ENCODE measurements around the gene LMO1. TPM values are rescaled to one million over a fixed set of nuclear protein-coding genes. Genes with fewer than 3 reads are reported as not detected.
A peak's percentile ranks its signal among the peaks of the same experiment; 100 is the strongest.

The LMO1 gene
- total RNA-seq, 2 experiments from 2014 or later, result not detected

- Mint-ChIP-seq H3K4me3 (no peak overlapping the region), H3K27ac (no peak overlapping the region), H3K36me3 (no peaks in the 10 kb centered on the region), H3K27me3 (peaks cover 22% of the 10 kb centered on the region), H3K9me3 (ENCODE audit: low read depth) (no peaks in the 10 kb centered on the region), H3K4me1 (no peaks in the 10 kb centered on the region)
- CTCF ChIA-PET, result no interaction called here
- DNase-seq, result no peak
- no peak for ATAC-seq
These were observed 7.2 kb downstream of the LMO1 start for GRCh38 chr11:8256271-8257002.

- H3K27me3 Mint-ChIP-seq, result no peaks in the 10 kb centered on the region
- H3K4me1 Mint-ChIP-seq, result no peaks in the 10 kb centered on the region
- no peaks in the 10 kb centered on the region for H3K36me3 Mint-ChIP-seq
- no peak for ATAC-seq
- H3K27ac Mint-ChIP-seq, result no peak overlapping the region
- no peaks in the 10 kb centered on the region for H3K9me3 Mint-ChIP-seq (ENCODE audit: low read depth)
- DNase-seq, result no peak
- CTCF ChIA-PET, result interaction anchor here (1.3 kb wide), 1 partner anchor 10 kb away, joined by 4 read pairs; the partner anchor contains the start of gene LMO1
- no peak overlapping the region for H3K4me3 Mint-ChIP-seq
These were observed 10.1 kb downstream of the LMO1 start for GRCh38 chr11:8253566-8253965.

- Mint-ChIP-seq H3K9me3 (ENCODE audit: low read depth) (no peaks in the 10 kb centered on the region), H3K27ac (no peak overlapping the region), H3K4me3 (no peak overlapping the region), H3K4me1 (no peaks in the 10 kb centered on the region), H3K27me3 (no peaks in the 10 kb centered on the region), H3K36me3 (no peaks in the 10 kb centered on the region)
- ATAC-seq (no peak), DNase-seq (no peak)
- CTCF ChIA-PET, result interaction anchor here (1.1 kb wide), 1 partner anchor 11 kb away, joined by 5 read pairs; the partner anchor contains the start of gene LMO1
These were observed 10.7 kb downstream of the LMO1 start for GRCh38 chr11:8252946-8253345.

DNA sequence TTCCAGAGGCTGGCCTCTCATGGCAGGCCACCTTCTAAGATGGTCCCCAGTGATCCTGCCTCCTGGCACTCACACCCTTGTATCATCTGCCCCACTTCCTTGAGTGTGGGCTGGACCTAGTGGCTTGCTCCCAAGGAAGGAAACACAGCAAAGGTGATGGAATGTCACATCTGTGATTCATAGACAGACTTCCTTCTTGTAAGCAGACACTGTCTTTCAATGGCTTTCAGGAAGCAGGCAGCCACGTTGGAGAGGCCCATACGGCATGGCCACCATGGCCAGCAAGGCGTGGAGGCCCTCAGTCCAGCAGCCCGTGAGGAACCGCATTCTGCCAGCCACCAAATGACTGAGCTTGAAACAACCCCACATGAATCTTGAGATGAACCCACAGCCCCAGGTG lies 11.3 kb downstream of the LMO1 start:
- Mint-ChIP-seq H3K4me3 (no peak overlapping the region), H3K4me1 (no peaks in the 10 kb centered on the region), H3K27me3 (peaks cover 3% of the 10 kb centered on the region), H3K9me3 (ENCODE audit: low read depth) (no peaks in the 10 kb centered on the region), H3K27ac (no peak overlapping the region), H3K36me3 (no peaks in the 10 kb centered on the region)
- CTCF ChIA-PET, result interaction anchor here (1.1 kb wide), 1 partner anchor 11 kb away, joined by 5 read pairs; the partner anchor contains the start of gene LMO1
- no peak for ATAC-seq
- DNase-seq, result no peak

- Mint-ChIP-seq H3K27ac (no peak overlapping the region), H3K9me3 (ENCODE audit: low read depth) (no peaks in the 10 kb centered on the region), H3K27me3 (peaks cover 3% of the 10 kb centered on the region), H3K36me3 (no peaks in the 10 kb centered on the region), H3K4me3 (no peak overlapping the region), H3K4me1 (no peaks in the 10 kb centered on the region)
- no peak for DNase-seq
- no peak for ATAC-seq
- CTCF ChIA-PET, result interaction anchor here (1.1 kb wide), 1 partner anchor 12 kb away, joined by 5 read pairs; the partner anchor contains the start of gene LMO1
These were observed 11.9 kb downstream of the LMO1 start for GRCh38 chr11:8251616-8252295.

DNA sequence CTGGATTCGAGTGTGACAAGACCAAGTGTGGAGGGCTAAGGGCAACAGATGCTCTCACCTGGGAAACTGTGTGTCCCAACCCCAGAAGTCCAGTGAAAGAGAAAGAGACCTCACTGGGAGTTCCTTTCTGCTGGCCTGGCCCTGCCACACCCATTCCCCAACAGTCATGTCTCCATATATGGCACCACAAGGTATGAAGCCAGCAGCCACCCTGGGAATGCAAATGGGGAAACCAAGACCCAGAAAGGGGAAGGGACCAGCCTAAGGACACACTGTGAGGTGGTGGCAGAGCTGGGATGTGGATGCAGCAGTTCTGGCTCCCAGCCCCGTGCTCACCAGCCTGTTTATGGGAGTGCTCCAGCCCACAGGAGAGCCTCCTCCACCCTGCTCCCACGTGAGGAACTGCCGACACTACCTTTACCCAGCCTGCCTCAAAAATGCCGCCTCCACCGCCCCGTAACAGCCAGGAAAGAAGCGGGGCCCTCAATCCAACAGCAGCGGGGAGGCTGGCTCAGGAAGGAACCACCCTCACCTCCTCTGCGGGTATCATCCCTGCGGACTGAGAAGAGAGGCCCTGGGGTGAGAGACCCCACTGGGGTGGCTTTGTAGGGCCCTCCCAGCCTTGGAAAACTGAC lies 12.6 kb downstream of the LMO1 start:
- no peak for ATAC-seq
- H3K27ac Mint-ChIP-seq, result no peak overlapping the region
- H3K9me3 Mint-ChIP-seq (ENCODE audit: low read depth), result no peaks in the 10 kb centered on the region
- CTCF ChIA-PET, result interaction anchor here (3.0 kb wide), 1 partner anchor 13 kb away, joined by 11 read pairs; the partner anchor contains the start of gene LMO1
- no peak overlapping the region for H3K4me3 Mint-ChIP-seq
- no peaks in the 10 kb centered on the region for H3K4me1 Mint-ChIP-seq
- peaks cover 5% of the 10 kb centered on the region for H3K27me3 Mint-ChIP-seq
- no peaks in the 10 kb centered on the region for H3K36me3 Mint-ChIP-seq
- DNase-seq, result no peak

DNA sequence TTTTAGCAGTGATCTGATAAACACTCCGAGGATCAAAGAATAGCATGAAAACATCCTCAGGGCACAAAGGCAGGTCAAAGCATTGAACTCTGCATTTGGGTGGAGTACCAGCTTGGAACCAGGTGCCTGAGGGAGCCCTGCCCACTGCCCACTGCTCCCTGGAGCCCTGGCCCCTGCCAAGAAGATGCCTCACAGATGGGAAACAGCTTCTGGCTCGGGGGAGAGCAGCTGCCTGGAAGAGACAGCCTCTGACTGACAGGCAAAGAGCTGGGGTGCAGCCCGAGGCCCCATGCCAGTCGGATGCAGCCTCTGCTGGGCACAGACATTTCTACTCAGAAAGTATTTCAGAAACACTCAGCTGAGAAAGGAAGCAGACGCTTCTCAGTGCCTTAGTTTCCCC lies 13.2 kb downstream of the LMO1 start:
- no peak for DNase-seq
- Mint-ChIP-seq H3K27me3 (peaks cover 7% of the 10 kb centered on the region), H3K9me3 (ENCODE audit: low read depth) (no peaks in the 10 kb centered on the region), H3K4me1 (no peaks in the 10 kb centered on the region), H3K27ac (no peak overlapping the region), H3K36me3 (no peaks in the 10 kb centered on the region), H3K4me3 (no peak overlapping the region)
- CTCF ChIA-PET, result interaction anchor here (3.0 kb wide), 1 partner anchor 13 kb away, joined by 11 read pairs; the partner anchor contains the start of gene LMO1
- no peak for ATAC-seq

- Mint-ChIP-seq H3K9me3 (ENCODE audit: low read depth) (no peaks in the 10 kb centered on the region), H3K27ac (no peak overlapping the region), H3K27me3 (peaks cover 7% of the 10 kb centered on the region), H3K4me1 (no peaks in the 10 kb centered on the region), H3K36me3 (no peaks in the 10 kb centered on the region), H3K4me3 (no peak overlapping the region)
- CTCF ChIA-PET, result interaction anchor here (3.0 kb wide), 1 partner anchor 14 kb away, joined by 11 read pairs; the partner anchor contains the start of gene LMO1
- DNase-seq (no peak), ATAC-seq (no peak)
These were observed 14.2 kb downstream of the LMO1 start for GRCh38 chr11:8249482-8249881.

DNA sequence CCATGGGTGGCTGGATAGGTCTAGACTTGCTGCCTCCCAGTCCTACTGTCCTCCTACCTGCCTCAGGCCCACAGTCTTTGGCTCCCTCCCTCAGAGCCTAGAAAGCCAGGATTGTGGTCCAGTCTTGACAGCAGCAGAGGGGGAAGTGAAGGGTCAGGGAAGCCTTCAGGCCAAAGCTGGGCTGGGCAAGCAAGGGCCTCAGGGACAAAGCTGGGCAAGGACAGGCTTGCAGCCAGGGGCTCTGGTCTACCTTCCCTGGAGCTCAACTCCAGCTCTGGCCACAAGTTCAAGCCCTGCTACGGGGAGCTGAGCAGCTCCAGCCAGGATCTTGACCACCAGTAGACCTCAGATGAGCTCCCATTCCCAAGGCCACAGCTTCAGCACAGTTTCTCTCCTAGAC lies 14.9 kb downstream of the LMO1 start:
- ATAC-seq (no peak), DNase-seq (no peak)
- CTCF ChIA-PET, result interaction anchor here (1.3 to 3.0 kb wide), 2 partner anchors 15 to 17 kb away, joined by 3 to 11 read pairs; partner anchors contain the start of gene LMO1
- H3K27ac Mint-ChIP-seq, result no peak overlapping the region
- H3K4me3 Mint-ChIP-seq, result no peak overlapping the region
- H3K27me3 Mint-ChIP-seq, result peaks cover 7% of the 10 kb centered on the region
- no peaks in the 10 kb centered on the region for H3K36me3 Mint-ChIP-seq
- H3K4me1 Mint-ChIP-seq, result no peaks in the 10 kb centered on the region
- no peaks in the 10 kb centered on the region for H3K9me3 Mint-ChIP-seq (ENCODE audit: low read depth)

DNA sequence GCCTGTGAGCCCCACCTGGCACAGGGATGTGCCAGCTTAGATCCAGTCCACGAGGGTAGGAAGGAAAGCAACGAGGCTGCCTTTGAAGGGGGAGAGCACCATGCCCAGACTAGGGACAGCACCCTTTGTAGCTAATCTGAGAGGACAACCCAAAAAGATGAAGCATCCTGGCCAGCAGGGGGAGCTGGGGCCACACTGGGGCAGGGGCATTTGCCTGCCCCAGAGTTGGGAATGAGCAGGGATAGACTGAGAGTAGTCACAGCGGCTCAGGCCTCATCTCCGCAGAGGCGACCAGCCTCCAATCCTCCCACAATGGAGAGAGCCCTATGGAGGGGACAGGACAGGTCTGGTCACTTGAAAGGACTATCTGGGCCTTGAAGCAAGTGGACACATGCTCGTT lies 16.4 kb downstream of the LMO1 start:
- Mint-ChIP-seq H3K9me3 (ENCODE audit: low read depth) (no peaks in the 10 kb centered on the region), H3K36me3 (no peaks in the 10 kb centered on the region), H3K27me3 (peaks cover 7% of the 10 kb centered on the region), H3K27ac (no peak overlapping the region), H3K4me1 (no peaks in the 10 kb centered on the region), H3K4me3 (no peak overlapping the region)
- DNase-seq, result no peak
- CTCF ChIA-PET, result interaction anchor here (1.0 to 3.0 kb wide), 3 partner anchors 12 to 320 kb away, joined by 4 to 17 read pairs (median 4); partner anchors contain the start of gene LMO1
- ATAC-seq, result no peak

- CTCF ChIA-PET, result interaction anchor here (1.2 kb wide), 1 partner anchor 212 kb away, joined by 3 read pairs; no protein-coding TSS in a partner anchor
- ATAC-seq (peak; percentile 16), DNase-seq (no peak)
- no peak overlapping the region for H3K4me3 Mint-ChIP-seq
- peaks cover 7% of the 10 kb centered on the region for H3K27me3 Mint-ChIP-seq
- no peak overlapping the region for H3K27ac Mint-ChIP-seq
- no peaks in the 10 kb centered on the region for H3K36me3 Mint-ChIP-seq
- no peaks in the 10 kb centered on the region for H3K4me1 Mint-ChIP-seq
- no peaks in the 10 kb centered on the region for H3K9me3 Mint-ChIP-seq (ENCODE audit: low read depth)
These were observed 20.2 kb downstream of the LMO1 start for GRCh38 chr11:8243458-8243857.

GRCh38 chr11:8242499-8243280 lies 21.0 kb downstream of the LMO1 start:
- Mint-ChIP-seq H3K4me3 (no peak overlapping the region), H3K4me1 (no peaks in the 10 kb centered on the region), H3K9me3 (ENCODE audit: low read depth) (no peaks in the 10 kb centered on the region), H3K27ac (no peak overlapping the region), H3K27me3 (peaks cover 5% of the 10 kb centered on the region), H3K36me3 (no peaks in the 10 kb centered on the region)
- ATAC-seq (no peak), DNase-seq (no peak)
- CTCF ChIA-PET, result interaction anchor here (1.2 to 1.5 kb wide), 2 partner anchors 22 to 213 kb away, joined by 3 read pairs; no protein-coding TSS in a partner anchor

DNA sequence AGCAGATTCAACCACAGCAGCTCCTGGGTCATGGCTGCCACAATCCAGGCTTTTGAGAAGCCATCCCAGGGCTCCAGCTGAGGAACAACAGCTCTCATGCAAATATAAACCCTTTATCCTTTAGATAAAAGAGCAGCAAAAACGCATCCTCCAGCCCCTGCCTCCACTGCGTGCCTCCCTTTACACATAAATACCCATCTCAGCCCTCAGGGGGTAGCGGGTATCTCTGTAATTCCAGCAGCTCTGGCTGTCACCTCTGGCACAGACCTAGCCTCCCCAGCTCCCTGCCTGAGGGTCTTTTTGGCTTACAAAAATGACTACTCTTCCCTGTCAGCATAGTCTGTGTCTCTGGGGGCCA lies 21.6 kb downstream of the LMO1 start:
- Mint-ChIP-seq H3K36me3 (no peaks in the 10 kb centered on the region), H3K4me3 (no peak overlapping the region), H3K4me1 (no peaks in the 10 kb centered on the region), H3K27me3 (peaks cover 4% of the 10 kb centered on the region), H3K9me3 (ENCODE audit: low read depth) (no peaks in the 10 kb centered on the region), H3K27ac (no peak overlapping the region)
- CTCF ChIA-PET, result interaction anchor here (0.6 to 1.5 kb wide), 2 partner anchors 22 to 27 kb away, joined by 3 read pairs; no protein-coding TSS in a partner anchor
- ATAC-seq (no peak), DNase-seq (no peak)

Measured in activated CD8-positive, alpha-beta memory T cell treated with anti-CD3 and anti-CD28 coated beads, Interleukin-2, amount 10 ng/mL, durations not matched to agents 7 days and 5 days (primary cell).